Stimulated activated CD4-positive, alpha-beta T cell treated with anti-CD3 and anti-CD28 coated beads, Interleukin-12 subunit alpha, Interleukin-12 subunit beta, amount 100 ng/mL, for 4 hours (primary cell): ENCODE data around the gene MKKS.

Source experiments
- DNase-seq: peaks from one replicate; pipeline ENCODE4 v3.0.0-alpha.2; 2020

MKKS gene

DNA sequence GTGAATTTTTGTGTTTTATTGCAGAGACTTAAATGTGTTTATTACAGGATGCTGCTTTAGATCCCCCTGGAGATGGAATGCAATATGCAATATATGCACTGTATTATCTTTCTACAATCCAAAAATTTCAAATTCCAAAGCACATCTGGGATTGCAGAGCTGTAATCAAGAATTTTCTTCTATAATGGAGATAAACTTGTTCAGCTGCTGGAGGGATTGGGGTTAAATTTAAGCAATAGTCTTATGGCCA is 66.4 kb downstream of the MKKS start:
- no peak for DNase-seq

GRCh38 chr20:10366898-10367692 is 66.9 kb downstream of the MKKS start:
- no peak for DNase-seq

GRCh38 chr20:10362674-10363073 is 71.3 kb downstream of the MKKS start:
- no peak for DNase-seq

DNA sequence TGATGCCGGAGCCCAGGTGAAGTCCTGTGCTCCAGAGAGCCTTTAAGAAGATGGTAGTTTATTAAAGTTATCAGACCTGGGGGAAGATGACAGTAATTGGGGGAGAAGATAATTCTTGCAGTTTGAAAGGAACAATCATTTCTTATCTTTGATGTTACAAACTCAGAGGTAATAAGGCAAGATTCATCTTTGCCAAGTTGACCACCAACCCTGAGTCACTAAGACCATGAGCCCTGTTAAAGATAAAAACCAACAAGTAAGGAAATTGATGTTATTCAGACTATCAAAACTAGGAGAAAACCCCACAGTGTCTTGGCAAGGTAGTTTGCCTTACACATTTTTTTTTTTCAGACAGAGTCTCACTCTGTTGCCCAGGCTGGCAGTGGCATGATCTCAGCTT is 73.1 kb downstream of the MKKS start:
- DNase-seq = no peak

- no peak for DNase-seq
Measured at GRCh38 chr20:10359621-10360040, 74.4 kb downstream of the MKKS start.

GRCh38 chr20:10357974-10358373 is 76.0 kb downstream of the MKKS start:
- no peak for DNase-seq

GRCh38 chr20:10357061-10357708 is 76.8 kb downstream of the MKKS start:
- no peak for DNase-seq

DNA sequence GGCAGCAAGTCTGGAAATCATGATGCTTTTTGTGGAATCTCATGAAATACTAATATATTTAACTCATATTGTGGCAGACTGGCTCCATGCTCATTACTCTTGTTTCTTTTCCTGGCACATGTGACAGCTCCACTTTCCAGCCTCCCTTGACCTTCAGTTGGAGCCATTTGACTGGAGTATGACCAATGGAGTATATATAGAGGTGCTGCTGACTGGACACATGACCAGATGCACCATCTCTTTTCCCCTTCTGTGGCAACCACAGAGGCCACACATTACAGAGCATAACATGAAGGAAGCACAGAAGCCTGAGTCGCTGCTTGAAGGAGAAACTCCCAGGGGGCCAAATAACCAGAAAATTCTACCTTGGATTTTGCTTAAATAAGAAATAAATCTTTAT is 77.4 kb downstream of the MKKS start:
- no peak for DNase-seq

GRCh38 chr20:10352934-10353824 is 80.8 kb downstream of the MKKS start:
- DNase-seq = no peak
